ENCODE measurements around the gene BTBD9. TPM values are rescaled to one million over a fixed set of nuclear protein-coding genes. Genes with fewer than 3 reads are reported as not detected.

The BTBD9 gene
- total RNA-seq, 1 donor, result 25.3 TPM

DNA sequence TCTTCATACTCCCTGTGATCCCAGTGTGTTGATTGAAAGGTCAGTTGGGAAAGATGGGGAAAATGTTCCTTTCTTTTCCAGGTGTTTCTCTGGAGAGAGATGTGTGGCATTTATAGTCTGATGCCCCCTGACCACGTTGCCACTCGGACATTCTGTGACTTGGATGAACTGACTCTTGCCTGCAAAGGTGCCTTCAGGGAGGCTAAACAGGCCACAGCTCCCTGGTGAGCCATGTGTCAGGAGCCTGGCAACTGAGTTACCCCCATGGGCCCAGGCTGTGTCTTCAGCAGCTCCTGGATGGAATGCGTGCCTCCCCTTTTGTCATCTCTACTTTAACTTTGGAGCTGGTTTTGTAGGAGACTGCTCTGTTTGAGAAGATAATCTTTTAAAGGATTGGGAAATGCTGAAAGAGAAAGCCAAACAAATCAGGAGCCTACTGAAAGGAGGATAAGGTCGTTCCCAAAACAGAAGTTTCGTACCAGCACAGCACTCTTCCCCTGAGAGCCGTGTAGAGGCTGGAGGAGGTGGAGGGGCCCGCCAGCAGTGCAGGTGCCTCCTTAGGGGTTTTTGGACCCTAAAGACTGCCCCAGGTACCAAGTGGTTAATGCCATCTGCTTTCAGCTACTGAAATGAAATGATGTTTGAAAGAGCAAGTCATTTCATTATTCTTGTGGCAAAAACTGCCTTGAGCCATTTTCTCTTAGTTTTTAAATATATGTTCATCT is 497.4 kb downstream of the BTBD9 start:
- TF ChIP-seq, protein P1, sequence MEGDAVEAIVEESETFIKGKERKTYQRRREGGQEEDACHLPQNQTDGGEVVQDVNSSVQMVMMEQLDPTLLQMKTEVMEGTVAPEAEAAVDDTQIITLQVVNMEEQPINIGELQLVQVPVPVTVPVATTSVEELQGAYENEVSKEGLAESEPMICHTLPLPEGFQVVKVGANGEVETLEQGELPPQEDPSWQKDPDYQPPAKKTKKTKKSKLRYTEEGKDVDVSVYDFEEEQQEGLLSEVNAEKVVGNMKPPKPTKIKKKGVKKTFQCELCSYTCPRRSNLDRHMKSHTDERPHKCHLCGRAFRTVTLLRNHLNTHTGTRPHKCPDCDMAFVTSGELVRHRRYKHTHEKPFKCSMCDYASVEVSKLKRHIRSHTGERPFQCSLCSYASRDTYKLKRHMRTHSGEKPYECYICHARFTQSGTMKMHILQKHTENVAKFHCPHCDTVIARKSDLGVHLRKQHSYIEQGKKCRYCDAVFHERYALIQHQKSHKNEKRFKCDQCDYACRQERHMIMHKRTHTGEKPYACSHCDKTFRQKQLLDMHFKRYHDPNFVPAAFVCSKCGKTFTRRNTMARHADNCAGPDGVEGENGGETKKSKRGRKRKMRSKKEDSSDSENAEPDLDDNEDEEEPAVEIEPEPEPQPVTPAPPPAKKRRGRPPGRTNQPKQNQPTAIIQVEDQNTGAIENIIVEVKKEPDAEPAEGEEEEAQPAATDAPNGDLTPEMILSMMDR (IDR thresholded peaks at IDR 0.05; ENCODE audit: extremely low read depth, low read depth, low read length), result no peak
- DNase-seq (ENCODE audit: insufficient read length, low spot score, missing footprints), result no peak
- Histone ChIP-seq H3K4me1 (ENCODE audit: insufficient read depth, low read length) (peaks cover 10% of the 10 kb centered on the region), H4K20me1 (ENCODE audit: insufficient read depth, low read length) (peaks cover 74% of the 10 kb centered on the region), H3K36me3 (ENCODE audit: insufficient read depth, low read length) (no peaks in the 10 kb centered on the region), H2AFZ (ENCODE audit: low read length) (no peak overlapping the region), H3K9me3 (ENCODE audit: low read depth, low read length) (no peaks in the 10 kb centered on the region), H3K27ac (ENCODE audit: low read depth, low read length) (no peak overlapping the region), H3K4me2 (ENCODE audit: insufficient read depth, low read length) (no peak overlapping the region), H3K27me3 (ENCODE audit: insufficient read depth, low read length) (no peaks in the 10 kb centered on the region), H3K4me3 (ENCODE audit: insufficient read depth, low read length) (no peak overlapping the region), H3K79me2 (ENCODE audit: insufficient read depth, low read length) (peaks cover 65% of the 10 kb centered on the region)

DNA sequence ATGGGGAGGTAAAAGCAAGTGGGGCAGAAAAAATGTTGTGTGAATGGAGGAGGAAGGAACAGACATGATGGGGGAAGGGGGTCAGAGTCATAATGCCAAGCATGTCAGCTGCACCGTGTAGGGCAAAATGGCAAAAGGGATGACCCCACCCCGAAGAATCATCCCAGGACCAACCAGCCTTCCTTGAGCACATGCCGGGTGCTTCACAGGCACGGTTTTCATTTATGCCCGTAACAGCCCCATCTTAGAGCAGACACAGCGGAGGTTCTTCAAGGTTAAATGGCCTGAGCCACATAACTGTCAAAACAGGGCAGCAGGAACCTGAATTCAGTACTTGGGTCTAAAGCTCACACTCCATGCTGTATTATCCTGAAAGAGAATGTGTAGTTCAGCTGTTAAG is 498.0 kb downstream of the BTBD9 start:
- Histone ChIP-seq H3K27me3 (ENCODE audit: insufficient read depth, low read length) (no peaks in the 10 kb centered on the region), H3K4me3 (ENCODE audit: insufficient read depth, low read length) (no peak overlapping the region), H3K4me1 (ENCODE audit: insufficient read depth, low read length) (peaks cover 10% of the 10 kb centered on the region), H3K9me3 (ENCODE audit: low read depth, low read length) (no peaks in the 10 kb centered on the region), H3K36me3 (ENCODE audit: insufficient read depth, low read length) (no peaks in the 10 kb centered on the region), H3K4me2 (ENCODE audit: insufficient read depth, low read length) (no peak overlapping the region), H3K27ac (ENCODE audit: low read depth, low read length) (no peak overlapping the region), H3K79me2 (ENCODE audit: insufficient read depth, low read length) (peaks cover 64% of the 10 kb centered on the region), H2AFZ (ENCODE audit: low read length) (no peak overlapping the region), H4K20me1 (ENCODE audit: insufficient read depth, low read length) (peaks cover 74% of the 10 kb centered on the region)
- DNase-seq (ENCODE audit: insufficient read length, low spot score, missing footprints), result no peak
- TF ChIP-seq, protein P1 (IDR thresholded peaks at IDR 0.05; ENCODE audit: extremely low read depth, low read depth, low read length), result no peak

DNA sequence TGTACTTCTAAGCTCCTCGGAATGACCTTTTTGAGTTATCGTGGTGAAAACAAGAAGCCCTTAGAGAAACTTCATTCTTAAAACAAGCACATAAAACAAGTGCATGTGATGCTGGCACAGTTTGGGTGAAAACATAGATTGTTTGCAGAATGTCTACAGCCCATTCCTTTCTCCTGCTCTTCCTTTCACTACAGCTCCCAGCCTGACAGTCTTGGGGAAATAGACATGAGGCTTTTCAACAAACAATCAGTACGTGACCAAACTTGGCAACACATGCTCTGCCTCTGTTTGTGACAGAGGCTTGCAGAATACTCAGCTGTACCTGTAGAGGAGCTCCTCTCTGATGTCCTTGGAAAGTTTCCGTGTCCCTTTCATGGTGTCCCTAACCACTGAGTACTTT is 498.6 kb downstream of the BTBD9 start:
- H3K4me1 ChIP-seq (ENCODE audit: insufficient read depth, low read length), result peaks cover 5% of the 10 kb centered on the region
- no peak for DNase-seq (ENCODE audit: insufficient read length, low spot score, missing footprints)
- no peaks in the 10 kb centered on the region for H3K27me3 ChIP-seq (ENCODE audit: insufficient read depth, low read length)
- peaks cover 74% of the 10 kb centered on the region for H4K20me1 ChIP-seq (ENCODE audit: insufficient read depth, low read length)
- no peaks in the 10 kb centered on the region for H3K9me3 ChIP-seq (ENCODE audit: low read depth, low read length)
- H3K4me3 ChIP-seq (ENCODE audit: insufficient read depth, low read length), result no peak overlapping the region
- no peaks in the 10 kb centered on the region for H3K36me3 ChIP-seq (ENCODE audit: insufficient read depth, low read length)
- no peak overlapping the region for H3K27ac ChIP-seq (ENCODE audit: low read depth, low read length)
- H3K4me2 ChIP-seq (ENCODE audit: insufficient read depth, low read length), result no peak overlapping the region
- TF ChIP-seq, protein P1 (IDR thresholded peaks at IDR 0.05; ENCODE audit: extremely low read depth, low read depth, low read length), result no peak
- no peak overlapping the region for H2AFZ ChIP-seq (ENCODE audit: low read length)
- H3K79me2 ChIP-seq (ENCODE audit: insufficient read depth, low read length), result peaks cover 65% of the 10 kb centered on the region

DNA sequence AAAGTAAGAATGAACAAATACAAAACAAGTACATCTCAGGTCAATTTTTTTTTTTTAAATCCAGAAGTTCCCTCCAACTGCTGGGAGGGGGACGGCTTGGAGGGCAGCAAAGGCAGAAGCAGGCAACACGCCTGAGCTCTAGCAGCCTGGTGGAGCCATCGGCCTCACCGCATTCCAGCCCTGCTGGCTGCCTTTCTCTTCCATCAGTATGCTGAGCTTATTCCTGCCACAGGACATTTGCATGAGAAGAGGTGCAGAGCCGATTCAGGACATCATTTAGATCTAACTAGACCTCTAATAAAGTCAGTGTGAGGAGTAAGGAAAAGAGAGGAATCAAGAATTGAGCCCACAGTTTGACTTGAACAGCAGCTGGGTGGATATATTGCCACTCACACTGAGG is 501.4 kb downstream of the BTBD9 start:
- Histone ChIP-seq H3K27me3 (ENCODE audit: insufficient read depth, low read length) (no peaks in the 10 kb centered on the region), H3K4me3 (ENCODE audit: insufficient read depth, low read length) (no peak overlapping the region), H3K36me3 (ENCODE audit: insufficient read depth, low read length) (peaks cover 3% of the 10 kb centered on the region), H3K79me2 (ENCODE audit: insufficient read depth, low read length) (peaks cover 71% of the 10 kb centered on the region), H3K4me2 (ENCODE audit: insufficient read depth, low read length) (no peak overlapping the region), H4K20me1 (ENCODE audit: insufficient read depth, low read length) (peaks cover 77% of the 10 kb centered on the region), H3K27ac (ENCODE audit: low read depth, low read length) (no peak overlapping the region), H3K9me3 (ENCODE audit: low read depth, low read length) (no peaks in the 10 kb centered on the region), H3K4me1 (ENCODE audit: insufficient read depth, low read length) (no peaks in the 10 kb centered on the region), H2AFZ (ENCODE audit: low read length) (no peak overlapping the region)
- TF ChIP-seq, protein P1 (IDR thresholded peaks at IDR 0.05; ENCODE audit: extremely low read depth, low read depth, low read length), result no peak
- DNase-seq (ENCODE audit: insufficient read length, low spot score, missing footprints), result no peak

Measured in osteoblast (primary cell).